SU-DHL-6 (cell line): ENCODE results near the gene UCK2.

Experiments
- CTCF ChIP-seq: fragments of 200-600 bp; sonication (generic); IDR thresholded peaks from one replicate; pipeline ENCODE4 v1.5.1; 2017; ENCODE audit warnings: antibody characterized with exemption, mild to moderate bottlenecking, low read length, moderate library complexity; ENCODE audit not compliant: insufficient read depth, poor library complexity, severe bottlenecking
- EZH2phosphoT487 ChIP-seq: fragments of 200-600 bp; sonication (generic), shearing (Covaris generic); conservative IDR thresholded peaks from 2 replicates; pipeline ENCODE4 v1.6.1; 2018; ENCODE audit warnings: mild to moderate bottlenecking, antibody characterized with exemption, low read length, moderate library complexity, mixed read lengths

GRCh38 chr1:165833358-165833757, 5.9 kb downstream of the UCK2 start:
- no peak for TF ChIP-seq CTCF
- no peak for TF ChIP-seq EZH2phosphoT487
